Sigmoid colon (tissue), 4 donors: ENCODE measurements around the gene F8.

Experiments used
- CTCF ChIP-seq, 4 experiments: fragments of 450-650 bp in 3 of 4; fragments of 200-600 bp in 1 of 4; IDR thresholded peaks; one replicate each; pipeline ENCODE4 v1.5.1; 2016 to 2019; ENCODE audit warnings: antibody characterized with exemption in 4 of 4, mild to moderate bottlenecking in 3 of 4, moderate library complexity in 2 of 4
- EP300 ChIP-seq, 4 donors: sonication (generic); formaldehyde crosslinking; IDR thresholded peaks; one replicate each; pipeline ENCODE4 v1.6.1; 2017; ENCODE audit warnings: antibody characterized with exemption in 4 of 4
- POLR2AphosphoS5 ChIP-seq, 4 donors: sonication (generic); formaldehyde crosslinking; IDR thresholded peaks; one replicate each; pipeline ENCODE4 v1.6.1; 2017; ENCODE audit warnings: antibody characterized with exemption in 4 of 4

DNA sequence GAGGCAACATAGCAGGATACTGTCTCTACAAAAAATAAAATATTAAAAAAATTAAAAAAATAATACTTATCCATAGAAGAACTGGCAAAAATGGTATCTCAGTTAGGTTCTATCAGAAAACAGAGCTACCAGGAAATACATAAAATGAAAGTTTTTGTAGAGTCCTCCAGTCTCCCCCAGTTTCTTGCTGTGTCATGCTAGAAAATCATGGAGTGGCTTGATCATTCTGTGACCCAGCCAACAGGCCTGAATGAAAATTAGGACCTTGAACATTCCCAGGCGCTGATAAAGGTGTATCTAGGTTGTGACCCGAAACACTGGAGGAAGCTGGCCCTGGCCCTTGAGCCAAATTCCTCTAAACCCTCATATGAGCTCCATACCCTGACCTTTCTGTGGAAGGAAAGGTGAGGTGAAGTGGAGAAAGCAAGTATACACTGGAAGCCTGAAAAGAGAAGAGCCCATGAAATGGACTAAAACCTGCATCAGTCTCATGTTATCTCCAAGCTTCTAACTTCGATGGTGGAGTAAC is 188.7 kb downstream of the F8 start:
- TF ChIP-seq CTCF (IDR thresholded peaks at IDR 0.05) (no peak), EP300 (IDR thresholded peaks at IDR 0.05) (no peak), POLR2AphosphoS5 (IDR thresholded peaks at IDR 0.05) (no peak)
